Endothelial cell of umbilical vein (primary cell): Measurements from ENCODE around the gene FAM20A. TPM values are rescaled to one million over a fixed set of nuclear protein-coding genes. Genes with fewer than 3 reads are reported as not detected.

Experiments
- BruUV-seq: library from RNA; stranded (reverse); fragments of 400-500 nt; replicated peaks from 2 replicates; lab custom pipeline; 2021; lab: Mats Ljungman, UMichigan
- CTCF ChIA-PET: fragments of 300-600, 350-600 bp; sonication (Branson Sonifier 250); formaldehyde crosslinking; loops from one replicate; lab custom pipeline; 2021; ENCODE audit warnings: antibody characterized with exemption, inconsistent platforms; lab: Charles Lee
- POLR2A ChIA-PET: fragments of 300-600, 350-600 bp; sonication (Branson Sonifier 250); formaldehyde crosslinking; loops from one replicate; lab custom pipeline; 2021; ENCODE audit warnings: antibody characterized with exemption, inconsistent platforms; lab: Charles Lee
- DNase-seq: peaks from one replicate; pipeline ENCODE4 v3.0.0-alpha.2; 2011; ENCODE audit warnings: low read depth, low spot score
- FAIRE-seq: peaks from 2 replicates; lab custom pipeline; 2011; peaks lifted over from hg19 to GRCh38; lab: Jason Lieb, UNC
- H2AFZ ChIP-seq: 2 replicates; pipeline ENCODE4 v1.6.0; 2012; ENCODE audit warnings: low read depth, low read length, control low read depth, inconsistent platforms
- H3K27ac ChIP-seq: 2 replicates; pipeline ENCODE4 v1.5.1; 2011; ENCODE audit warnings: low read depth, mild to moderate bottlenecking, control low read depth, low read length, moderate library complexity; ENCODE audit not compliant: insufficient read depth
- H3K27me3 ChIP-seq, 2 experiments: 2 replicates each; pipeline versions ENCODE4 v1.6.0 to v1.6.1; 2011; ENCODE audit warnings: low read length in 2 of 2, mixed read lengths in 1 of 2; ENCODE audit not compliant: control insufficient read depth in 2 of 2, insufficient read depth in 2 of 2
- H3K36me3 ChIP-seq, 2 experiments: 2 replicates in 1 of 2; 3 replicates in 1 of 2; pipeline ENCODE4 v1.5.1; 2011; ENCODE audit warnings: low read length in 2 of 2, mild to moderate bottlenecking in 1 of 2, moderate library complexity in 1 of 2; ENCODE audit not compliant: control insufficient read depth in 2 of 2, insufficient read depth in 2 of 2; ENCODE audit errors: extremely low read depth in 1 of 2
- H3K4me1 ChIP-seq: 3 replicates; pipeline ENCODE4 v1.5.1; 2011; ENCODE audit warnings: mild to moderate bottlenecking, low read length; ENCODE audit not compliant: control insufficient read depth, insufficient read depth; ENCODE audit errors: extremely low read depth
- H3K4me2 ChIP-seq: 2 replicates; pipeline ENCODE4 v1.6.1; 2011; ENCODE audit warnings: low read length, control low read depth, mixed read lengths; ENCODE audit not compliant: insufficient read depth
- H3K4me3 ChIP-seq, 3 experiments: fragments of 200-600 bp in 1 of 3; sonication (generic), shearing (Covaris generic) in 1 of 3; replicated peaks in 1 of 3; 2 replicates each; pipeline ENCODE4 v1.5.1; 2011 to 2016; ENCODE audit warnings: control low read depth in 3 of 3, low read length in 3 of 3, mild to moderate bottlenecking in 2 of 3, inconsistent platforms in 1 of 3, low read depth in 1 of 3, moderate library complexity in 1 of 3; ENCODE audit not compliant: insufficient read depth in 1 of 3
- H3K79me2 ChIP-seq: 2 replicates; pipeline ENCODE4 v1.6.0; 2012; ENCODE audit warnings: low read length, inconsistent platforms; ENCODE audit not compliant: control insufficient read depth, insufficient read depth
- H3K9ac ChIP-seq: replicated peaks from 2 replicates; pipeline ENCODE3; 2011; ENCODE audit warnings: low read length, control low read depth; ENCODE audit not compliant: insufficient read depth; ENCODE audit errors: extremely low read depth
- H3K9me1 ChIP-seq: replicated peaks from 3 replicates; pipeline ENCODE4 v1.6.0; 2011; ENCODE audit warnings: mild to moderate bottlenecking, low read length; ENCODE audit not compliant: control insufficient read depth, insufficient read depth; ENCODE audit errors: extremely low read depth
- H3K9me3 ChIP-seq: replicated peaks from 2 replicates; pipeline ENCODE4 v1.5.1; 2012; ENCODE audit warnings: low read length, inconsistent platforms; ENCODE audit not compliant: control insufficient read depth, insufficient read depth
- H4K20me1 ChIP-seq: replicated peaks from 2 replicates; pipeline ENCODE3; 2011; ENCODE audit warnings: mild to moderate bottlenecking, low read length; ENCODE audit not compliant: control insufficient read depth, insufficient read depth; ENCODE audit errors: extremely low read depth
- EZH2 ChIP-seq: IDR thresholded peaks from 2 replicates; pipeline ENCODE4 v1.6.1; 2012; ENCODE audit warnings: borderline replicate concordance, low read depth, mild to moderate bottlenecking, moderate library complexity, low read length, inconsistent platforms; ENCODE audit not compliant: severe bottlenecking
- FOS ChIP-seq: IDR thresholded peaks from 2 replicates; pipeline ENCODE4 v1.6.1; 2011; ENCODE audit warnings: mild to moderate bottlenecking, low read length, moderate library complexity, borderline replicate concordance; ENCODE audit not compliant: insufficient read depth
- GATA2 ChIP-seq: IDR thresholded peaks from 2 replicates; pipeline ENCODE4 v1.7.0; 2011; ENCODE audit warnings: low read depth, mild to moderate bottlenecking, moderate library complexity, mixed read lengths, low read length; ENCODE audit not compliant: insufficient read length, insufficient read depth
- JUN ChIP-seq: IDR thresholded peaks from 2 replicates; pipeline ENCODE4 v1.6.1; 2011; ENCODE audit warnings: borderline replicate concordance, low read depth; ENCODE audit not compliant: insufficient read length, insufficient read depth
- MYC ChIP-seq: IDR thresholded peaks from one replicate; pipeline ENCODE4 v1.6.1; 2011; ENCODE audit warnings: mild to moderate bottlenecking, low read depth, low read length
- POLR2A ChIP-seq: IDR thresholded peaks from 2 replicates; pipeline ENCODE4 v1.6.1; 2012; ENCODE audit warnings: low read depth, mild to moderate bottlenecking, control low read depth, low read length
- POLR2AphosphoS5 ChIP-seq: IDR thresholded peaks from 2 replicates; pipeline ENCODE4 v1.6.1; 2012; ENCODE audit warnings: low read depth, mild to moderate bottlenecking, control low read depth, low read length, moderate library complexity; ENCODE audit not compliant: insufficient read depth
- dilution Hi-C: fragments of 300-500 bp; cut with MboI; formaldehyde crosslinking; loops from one replicate; pipeline ENCODE4 v1.15.0; 2019; ENCODE audit warnings: low sequenced_read_pairs; ENCODE audit not compliant: extremely low pct_ligation_motif_present
- intact Hi-C: fragments of 100-400 bp; cut with micrococcal nuclease; formaldehyde crosslinking; loops from one replicate; pipeline ENCODE4 v1.10.0; 2022
- polyA plus RNA-seq, 4 experiments: library from polyadenylated mRNA; depleted of rRNA in 3 of 4; stranded (reverse) in 3 of 4; unstranded in 1 of 4; fragments of >200 nt; gene quantifications; 2 replicates each; pipeline versions ENCODE4 v1.2.1 to v1.2.3, GENCODE V29; 2011 to 2012; ENCODE audit warnings: missing spikeins in 1 of 4
- total RNA-seq: library from RNA; stranded (reverse); gene quantifications from 2 replicates; pipeline ENCODE4 v1.2.3, GENCODE V29; 2021
- TF ChIP-seq, protein P1 (sequence below), 2 donors: IDR thresholded peaks; 1 replicate in 1 of 2; 2 replicates in 1 of 2; pipeline ENCODE4 v1.5.1; 2011; ENCODE audit warnings: low read length in 2 of 2, mild to moderate bottlenecking in 2 of 2, moderate library complexity in 2 of 2, control low read depth in 1 of 2, inconsistent platforms in 1 of 2, low read depth in 1 of 2; ENCODE audit not compliant: insufficient read depth in 1 of 2; ENCODE audit errors: extremely low read depth in 1 of 2
- TF ChIP-seq, protein P2 (sequence below): IDR thresholded peaks from 2 replicates; pipeline ENCODE4 v1.6.1; 2011; ENCODE audit not compliant: insufficient read depth, insufficient read length

The FAM20A gene
- total and polyA plus RNA-seq, 2 donors (not counting 3 experiments of a cell fraction or from before 2014, with no cell fraction given): not detected

- no peak for TF ChIP-seq MYC
- TF ChIP-seq, protein P1, sequence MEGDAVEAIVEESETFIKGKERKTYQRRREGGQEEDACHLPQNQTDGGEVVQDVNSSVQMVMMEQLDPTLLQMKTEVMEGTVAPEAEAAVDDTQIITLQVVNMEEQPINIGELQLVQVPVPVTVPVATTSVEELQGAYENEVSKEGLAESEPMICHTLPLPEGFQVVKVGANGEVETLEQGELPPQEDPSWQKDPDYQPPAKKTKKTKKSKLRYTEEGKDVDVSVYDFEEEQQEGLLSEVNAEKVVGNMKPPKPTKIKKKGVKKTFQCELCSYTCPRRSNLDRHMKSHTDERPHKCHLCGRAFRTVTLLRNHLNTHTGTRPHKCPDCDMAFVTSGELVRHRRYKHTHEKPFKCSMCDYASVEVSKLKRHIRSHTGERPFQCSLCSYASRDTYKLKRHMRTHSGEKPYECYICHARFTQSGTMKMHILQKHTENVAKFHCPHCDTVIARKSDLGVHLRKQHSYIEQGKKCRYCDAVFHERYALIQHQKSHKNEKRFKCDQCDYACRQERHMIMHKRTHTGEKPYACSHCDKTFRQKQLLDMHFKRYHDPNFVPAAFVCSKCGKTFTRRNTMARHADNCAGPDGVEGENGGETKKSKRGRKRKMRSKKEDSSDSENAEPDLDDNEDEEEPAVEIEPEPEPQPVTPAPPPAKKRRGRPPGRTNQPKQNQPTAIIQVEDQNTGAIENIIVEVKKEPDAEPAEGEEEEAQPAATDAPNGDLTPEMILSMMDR (IDR thresholded peaks at IDR 0.05; ENCODE audit: extremely low read depth in 1 of 2, insufficient read depth in 1 of 2, low read depth in 1 of 2, low read length in 2 of 2): no peak
- no peak for TF ChIP-seq POLR2AphosphoS5
- TF ChIP-seq, protein P2, sequence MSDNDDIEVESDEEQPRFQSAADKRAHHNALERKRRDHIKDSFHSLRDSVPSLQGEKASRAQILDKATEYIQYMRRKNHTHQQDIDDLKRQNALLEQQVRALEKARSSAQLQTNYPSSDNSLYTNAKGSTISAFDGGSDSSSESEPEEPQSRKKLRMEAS: no peak
- TF ChIP-seq FOS: no peak
- no peak for TF ChIP-seq POLR2A
- no peak for TF ChIP-seq EZH2
- no peak for TF ChIP-seq JUN
- no peak for TF ChIP-seq GATA2
- no peak overlapping the region for H2AFZ ChIP-seq
- no peaks in the 10 kb centered on the region for H3K9me1 ChIP-seq
- H3K4me1 ChIP-seq: no peaks in the 10 kb centered on the region
- H3K4me3 ChIP-seq: no peak overlapping the region
- H3K9me3 ChIP-seq: no peaks in the 10 kb centered on the region
- BruUV-seq: no TSS peak
- no peak for DNase-seq
- no peak overlapping the region for H3K27ac ChIP-seq
- intact Hi-C loops: no loop called here
- H3K4me2 ChIP-seq: no peak overlapping the region
- H3K27me3 ChIP-seq: peaks cover 26 to 27% of the 10 kb centered on the region in 2 experiments
- dilution Hi-C loops: no loop called here
- no peaks in the 10 kb centered on the region for H4K20me1 ChIP-seq
- POLR2A ChIA-PET: no interaction called here
- no peak overlapping the region for H3K9ac ChIP-seq
- no peaks in the 10 kb centered on the region for H3K79me2 ChIP-seq
- FAIRE-seq: no peak
- CTCF ChIA-PET: interaction anchor here (1.5 kb wide), 1 partner anchor 8 kb away, joined by 4 read pairs; no protein-coding TSS in a partner anchor
- no peaks in the 10 kb centered on the region for H3K36me3 ChIP-seq
Measured at GRCh38 chr17:68605914-68606313, 4.7 kb upstream of the FAM20A start.
